Raji (cell line): ENCODE results near the gene PRUNE2.

ENCODE experiments used
- POLR2A ChIP-seq: IDR thresholded peaks from 2 replicates; pipeline ENCODE4 v1.6.1; 2011; ENCODE audit warnings: low read depth, low read length, control low read depth; ENCODE audit not compliant: insufficient read depth

Gene PRUNE2

DNA sequence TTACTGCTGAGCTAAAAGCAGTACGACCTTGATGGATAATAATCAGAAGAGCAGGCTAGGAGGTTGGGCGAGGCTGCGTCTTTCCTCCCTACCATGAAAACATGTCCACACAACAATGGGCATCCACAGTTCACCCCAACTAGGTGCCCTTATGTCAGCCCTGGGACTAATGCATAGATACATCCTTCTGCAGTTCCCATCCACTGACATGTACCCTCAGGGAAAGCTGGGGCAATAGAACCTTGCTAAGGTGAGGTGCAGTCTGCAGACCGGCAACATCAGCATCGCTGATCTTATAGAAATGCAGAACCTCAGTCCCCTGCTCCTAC lies 697 bp upstream of the PRUNE2 start:
- TF ChIP-seq POLR2A: no peak

- no peak for TF ChIP-seq POLR2A
These were observed 1.1 kb downstream of the PRUNE2 start for GRCh38 chr9:76904661-76905457.

DNA sequence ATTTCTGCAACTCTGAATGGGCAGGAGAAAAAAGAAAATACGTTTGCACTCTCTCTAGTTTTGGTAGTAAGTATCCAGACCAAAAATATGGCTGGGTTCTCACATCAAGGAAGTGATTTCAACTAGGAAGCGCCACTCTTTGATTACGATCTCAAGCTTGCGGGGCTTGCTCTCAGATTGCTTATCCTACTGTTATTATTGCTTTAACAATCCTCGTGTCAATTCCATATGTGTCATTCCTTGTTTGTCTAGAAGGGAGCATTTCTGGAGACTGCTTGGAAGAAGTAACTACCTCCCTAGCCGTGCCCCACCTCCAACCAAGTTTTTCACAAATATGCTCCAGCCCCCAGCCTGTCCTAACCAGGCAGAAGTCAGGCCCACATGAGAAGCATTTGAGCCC lies 3.5 kb downstream of the PRUNE2 start:
- no peak for TF ChIP-seq POLR2A

DNA sequence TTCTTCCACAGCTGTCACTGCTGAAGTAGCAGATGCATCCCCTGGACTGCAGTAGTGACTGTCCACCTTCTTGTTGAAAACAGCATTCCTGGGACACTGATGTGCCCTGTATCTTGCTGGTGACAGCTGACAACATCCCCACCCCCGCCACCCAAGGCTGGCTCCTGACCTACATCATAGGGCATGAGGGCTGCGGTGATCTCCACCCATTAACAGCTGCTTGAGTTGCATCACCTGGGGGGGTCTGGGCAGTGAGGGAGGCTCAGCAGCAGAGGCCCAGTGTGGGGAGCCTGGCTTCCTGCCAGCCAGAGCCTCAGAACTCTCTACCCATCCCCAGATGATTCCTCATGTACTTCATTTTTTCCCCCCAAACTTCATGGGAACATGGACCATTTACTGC lies 4.1 kb downstream of the PRUNE2 start:
- no peak for TF ChIP-seq POLR2A

DNA sequence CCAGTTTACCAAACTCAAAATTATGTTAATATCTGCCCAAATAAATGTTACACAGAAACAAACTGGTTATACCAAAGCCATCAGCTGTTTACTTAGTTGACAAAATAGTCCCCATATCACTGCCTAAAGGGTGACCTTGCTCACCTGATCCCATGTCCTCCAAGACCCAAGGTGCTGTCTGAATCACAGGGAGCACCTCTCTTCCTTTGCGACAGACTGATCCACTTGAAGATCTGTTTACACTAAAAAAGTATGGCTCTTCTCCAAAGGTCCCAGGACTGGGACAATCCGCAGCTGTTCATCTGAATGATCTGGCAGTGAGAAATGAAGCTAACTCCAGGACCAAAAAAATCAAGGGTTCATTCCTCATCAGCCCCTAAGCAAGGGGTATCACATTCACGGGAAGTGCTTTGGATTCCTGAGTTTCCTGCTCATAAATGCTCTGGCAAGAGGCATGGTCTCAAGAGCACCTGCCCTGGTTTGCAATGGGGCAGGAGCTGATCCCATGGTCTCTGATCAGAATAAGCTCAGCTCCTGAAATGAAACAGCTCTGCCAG lies 5.0 kb downstream of the PRUNE2 start:
- no peak for TF ChIP-seq POLR2A

GRCh38 chr9:76898786-76899185 lies 7.1 kb downstream of the PRUNE2 start:
- no peak for TF ChIP-seq POLR2A

DNA sequence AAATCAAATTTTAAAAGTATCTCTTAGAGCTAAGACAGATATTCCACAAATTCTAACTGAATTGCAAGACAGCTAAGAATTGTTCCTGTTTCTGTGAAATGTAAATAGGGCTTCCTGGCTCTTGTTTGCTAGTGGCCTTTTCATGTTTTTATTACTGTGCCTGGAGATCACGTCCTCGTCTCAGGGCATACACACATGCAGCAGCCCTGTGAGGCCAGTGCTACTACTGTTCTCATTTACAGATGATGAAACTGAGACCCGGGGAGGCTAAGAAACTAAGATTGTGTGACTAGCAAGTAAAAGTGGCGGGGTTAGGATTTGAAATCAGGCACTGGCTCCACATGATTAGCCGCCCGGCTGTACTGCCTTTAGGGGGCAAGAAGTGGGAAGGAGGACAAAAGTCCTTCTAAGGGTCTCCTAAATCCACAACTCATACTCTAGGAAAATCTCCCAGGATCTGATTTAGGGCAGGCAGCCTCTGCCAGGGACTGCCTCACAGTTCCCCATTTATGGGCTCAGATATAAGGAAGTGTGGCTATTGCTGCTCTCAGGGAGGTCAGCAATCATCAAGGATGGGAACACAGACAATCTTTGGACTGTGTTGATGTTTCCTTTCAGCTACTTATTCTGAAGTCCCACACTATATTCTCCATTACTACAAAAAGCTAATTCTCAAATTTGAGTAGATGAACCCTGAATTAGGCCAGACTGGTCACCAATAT lies 7.9 kb downstream of the PRUNE2 start:
- TF ChIP-seq POLR2A: no peak

GRCh38 chr9:76896035-76896434 lies 9.9 kb downstream of the PRUNE2 start:
- TF ChIP-seq POLR2A: no peak

DNA sequence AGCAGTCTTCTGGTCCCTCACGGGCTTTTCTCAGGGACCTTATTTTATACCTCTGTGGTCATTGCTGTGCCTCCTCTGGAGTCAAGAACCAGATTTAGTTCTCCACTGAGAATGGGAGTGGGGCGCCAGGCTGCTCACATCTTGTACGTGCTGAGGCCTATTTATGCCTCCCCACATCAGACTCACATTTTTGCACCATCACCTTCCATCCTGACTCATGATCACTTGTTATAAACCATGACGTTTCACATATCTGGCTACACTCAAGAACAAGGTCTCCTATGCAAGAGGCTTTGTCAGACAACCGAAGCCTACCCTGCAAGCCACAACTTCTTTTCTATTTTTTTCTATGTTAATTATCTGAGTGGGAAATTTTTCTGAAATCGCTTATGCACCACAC lies 10.7 kb downstream of the PRUNE2 start:
- no peak for TF ChIP-seq POLR2A

- no peak for TF ChIP-seq POLR2A
These were observed 11.7 kb downstream of the PRUNE2 start for GRCh38 chr9:76894198-76894597.

- no peak for TF ChIP-seq POLR2A
These were observed 12.4 kb downstream of the PRUNE2 start for GRCh38 chr9:76893395-76893932.

- no peak for TF ChIP-seq POLR2A
These were observed 14.0 kb downstream of the PRUNE2 start for GRCh38 chr9:76891874-76892273.

DNA sequence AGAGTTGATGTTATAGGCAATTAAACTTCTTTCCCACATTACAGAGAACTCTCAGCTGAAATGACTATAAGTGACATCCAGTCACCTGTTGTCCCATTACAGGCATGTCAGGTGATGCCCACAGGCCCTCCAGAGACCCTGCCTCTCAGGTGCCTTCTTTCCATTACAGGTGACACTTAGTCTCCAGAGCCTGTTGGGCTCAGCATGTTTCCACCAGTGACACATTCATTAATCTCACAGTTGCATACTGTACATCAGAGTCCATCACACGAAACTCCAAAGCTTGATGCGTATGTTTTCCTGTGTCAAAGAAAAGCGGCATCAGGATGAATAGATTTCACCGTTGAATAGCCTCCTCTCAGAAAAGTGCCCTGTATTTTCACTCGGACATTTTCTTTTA lies 14.6 kb downstream of the PRUNE2 start:
- no peak for TF ChIP-seq POLR2A

- TF ChIP-seq POLR2A: no peak
These were observed 18.0 kb downstream of the PRUNE2 start for GRCh38 chr9:76887951-76888350.

DNA sequence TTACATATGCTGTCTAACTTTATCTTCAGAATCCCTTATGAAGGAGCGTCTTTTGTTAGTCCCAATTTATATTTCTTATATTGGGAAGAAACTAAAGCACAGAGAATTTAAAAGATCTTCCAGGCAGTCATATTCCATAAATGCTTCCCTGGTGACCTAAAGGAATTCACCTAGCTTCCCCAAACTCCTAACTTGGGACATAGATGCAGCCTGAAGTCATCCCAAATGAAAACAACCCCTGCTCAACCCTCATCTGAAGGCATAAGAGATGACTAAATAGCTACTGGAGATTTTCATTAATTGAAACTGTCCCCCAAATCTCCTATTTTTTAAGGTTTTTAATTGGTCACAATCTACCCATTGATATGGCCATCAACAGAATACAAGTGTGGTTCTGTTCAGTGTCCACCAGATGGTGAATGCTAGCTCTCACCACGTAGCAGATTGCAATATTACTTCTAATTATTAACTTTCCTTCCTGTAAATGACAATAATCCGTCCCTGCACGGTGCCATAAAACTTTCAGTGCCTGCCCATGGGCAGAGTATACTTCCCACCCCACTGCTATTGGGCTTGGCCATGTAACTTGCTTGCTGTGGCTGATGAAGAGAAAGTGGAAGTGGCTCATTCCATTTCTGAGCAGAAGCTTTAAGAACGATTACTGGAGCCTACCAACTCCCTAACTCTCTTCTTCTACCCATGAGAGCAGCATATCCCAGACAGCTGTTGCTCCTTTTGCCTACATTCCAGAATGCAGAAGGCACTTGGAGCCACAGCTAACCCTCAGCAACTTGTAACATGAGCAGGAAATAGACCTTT lies 18.7 kb downstream of the PRUNE2 start:
- no peak for TF ChIP-seq POLR2A

DNA sequence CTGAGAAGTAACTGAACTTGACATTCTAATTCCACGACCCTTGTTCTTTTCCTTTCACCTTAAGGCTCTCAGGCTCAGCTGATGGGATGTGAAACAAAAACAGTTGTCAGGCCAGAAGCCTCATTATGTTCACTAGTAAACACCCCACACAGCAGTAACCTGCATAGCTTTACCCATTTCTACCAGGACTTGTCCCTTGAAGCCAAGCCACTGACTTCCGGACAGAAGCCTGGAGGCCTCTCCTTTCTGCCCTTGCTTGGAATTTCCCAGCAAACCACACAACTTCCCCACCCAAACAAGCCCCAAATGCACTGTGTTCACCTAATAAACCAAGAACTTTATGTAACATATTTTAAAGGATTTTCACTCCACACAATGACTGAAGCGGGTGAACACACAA lies 19.6 kb downstream of the PRUNE2 start:
- no peak for TF ChIP-seq POLR2A

DNA sequence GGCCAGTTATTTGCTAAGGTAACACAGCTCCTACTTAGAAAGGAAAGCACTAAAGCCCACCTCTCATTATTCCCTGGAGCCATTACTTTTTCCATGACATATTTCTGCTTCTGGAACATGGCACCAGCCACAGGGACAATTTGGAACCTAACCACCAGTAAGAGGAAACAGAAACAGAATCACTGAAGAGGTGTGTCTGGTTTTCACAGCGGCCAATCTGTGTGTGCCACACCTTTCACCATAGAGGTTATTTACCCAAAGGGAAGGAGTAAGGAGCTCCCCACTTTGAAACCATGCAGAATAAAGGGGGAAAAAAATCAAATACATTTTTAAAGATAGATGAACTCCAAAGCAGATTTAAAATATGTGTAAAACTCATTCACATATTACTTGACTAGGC lies 21.1 kb downstream of the PRUNE2 start:
- TF ChIP-seq POLR2A: no peak
